ENCODE results near the gene CMC4.

CMC4 gene

GRCh38 chrX:155071694-155072280, 851 bp upstream of the CMC4 start:
- peak overlapping the region; percentile 80 for H3K4me2 ChIP-seq (ENCODE audit: low read depth, low read length, poor library complexity, severe bottlenecking)
- no peaks in the 10 kb centered on the region for H3K9me2 ChIP-seq (replicated peaks; ENCODE audit: insufficient read depth, low read length)
- H3K27me3 ChIP-seq (ENCODE audit: low read length), result no peaks in the 10 kb centered on the region
- H3K9me3 ChIP-seq (ENCODE audit: insufficient read depth, low read length), result no peaks in the 10 kb centered on the region
- H3F3A ChIP-seq (ENCODE audit: insufficient read depth), result no peaks in the 10 kb centered on the region
- peak overlapping the region; percentile 77 for H3K27ac ChIP-seq (ENCODE audit: low read depth, low read length)
- H2AFZ ChIP-seq (ENCODE audit: low read depth, low read length, severe bottlenecking), result peak overlapping the region; percentile 51
- H3K9ac ChIP-seq (ENCODE audit: low read length), result peak overlapping the region; percentile 98
- H3K36me3 ChIP-seq (ENCODE audit: low read length), result peaks cover 2% of the 10 kb centered on the region; the same call in 1 of the 2 replicates
- TF ChIP-seq, protein P1, sequence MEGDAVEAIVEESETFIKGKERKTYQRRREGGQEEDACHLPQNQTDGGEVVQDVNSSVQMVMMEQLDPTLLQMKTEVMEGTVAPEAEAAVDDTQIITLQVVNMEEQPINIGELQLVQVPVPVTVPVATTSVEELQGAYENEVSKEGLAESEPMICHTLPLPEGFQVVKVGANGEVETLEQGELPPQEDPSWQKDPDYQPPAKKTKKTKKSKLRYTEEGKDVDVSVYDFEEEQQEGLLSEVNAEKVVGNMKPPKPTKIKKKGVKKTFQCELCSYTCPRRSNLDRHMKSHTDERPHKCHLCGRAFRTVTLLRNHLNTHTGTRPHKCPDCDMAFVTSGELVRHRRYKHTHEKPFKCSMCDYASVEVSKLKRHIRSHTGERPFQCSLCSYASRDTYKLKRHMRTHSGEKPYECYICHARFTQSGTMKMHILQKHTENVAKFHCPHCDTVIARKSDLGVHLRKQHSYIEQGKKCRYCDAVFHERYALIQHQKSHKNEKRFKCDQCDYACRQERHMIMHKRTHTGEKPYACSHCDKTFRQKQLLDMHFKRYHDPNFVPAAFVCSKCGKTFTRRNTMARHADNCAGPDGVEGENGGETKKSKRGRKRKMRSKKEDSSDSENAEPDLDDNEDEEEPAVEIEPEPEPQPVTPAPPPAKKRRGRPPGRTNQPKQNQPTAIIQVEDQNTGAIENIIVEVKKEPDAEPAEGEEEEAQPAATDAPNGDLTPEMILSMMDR (IDR thresholded peaks at IDR 0.05; ENCODE audit: insufficient read depth, low read length, poor library complexity, severe bottlenecking), result no peak
- no peak for TF ChIP-seq EZH2phosphoT487 (conservative IDR thresholded peaks at IDR 0.05; ENCODE audit: low read length)
- H4K20me1 ChIP-seq (ENCODE audit: low read depth, low read length), result no peaks in the 10 kb centered on the region
- peaks cover 62% of the 10 kb centered on the region for H3K79me2 ChIP-seq (ENCODE audit: insufficient read depth, low read length)
- peak overlapping the region; percentile 90 for H3K4me3 ChIP-seq (ENCODE audit: insufficient read depth, low read length, poor library complexity, severe bottlenecking)

- peak overlapping the region; percentile 72 for H3K4me2 ChIP-seq (ENCODE audit: low read depth, low read length, poor library complexity, severe bottlenecking)
- H3F3A ChIP-seq (ENCODE audit: insufficient read depth), result no peaks in the 10 kb centered on the region
- TF ChIP-seq EZH2phosphoT487 (conservative IDR thresholded peaks at IDR 0.05; ENCODE audit: low read length), result no peak
- TF ChIP-seq, protein P1 (IDR thresholded peaks at IDR 0.05; ENCODE audit: insufficient read depth, low read length, poor library complexity, severe bottlenecking), result no peak
- peak overlapping the region; percentile 43 for H2AFZ ChIP-seq (ENCODE audit: low read depth, low read length, severe bottlenecking)
- peaks cover 2% of the 10 kb centered on the region; the same call in 1 of the 2 replicates for H3K36me3 ChIP-seq (ENCODE audit: low read length)
- H3K9me2 ChIP-seq (replicated peaks; ENCODE audit: insufficient read depth, low read length), result no peaks in the 10 kb centered on the region
- no peaks in the 10 kb centered on the region for H3K27me3 ChIP-seq (ENCODE audit: low read length)
- H3K9me3 ChIP-seq (ENCODE audit: insufficient read depth, low read length), result no peaks in the 10 kb centered on the region
- no peaks in the 10 kb centered on the region for H4K20me1 ChIP-seq (ENCODE audit: low read depth, low read length)
- H3K79me2 ChIP-seq (ENCODE audit: insufficient read depth, low read length), result peaks cover 63% of the 10 kb centered on the region
- peak overlapping the region; percentile 84 for H3K27ac ChIP-seq (ENCODE audit: low read depth, low read length)
- H3K9ac ChIP-seq (ENCODE audit: low read length), result peak overlapping the region; percentile 96
- peak overlapping the region; percentile 95 for H3K4me3 ChIP-seq (ENCODE audit: insufficient read depth, low read length, poor library complexity, severe bottlenecking)
These were observed 317 bp downstream of the CMC4 start for GRCh38 chrX:155070663-155070974.

DNA sequence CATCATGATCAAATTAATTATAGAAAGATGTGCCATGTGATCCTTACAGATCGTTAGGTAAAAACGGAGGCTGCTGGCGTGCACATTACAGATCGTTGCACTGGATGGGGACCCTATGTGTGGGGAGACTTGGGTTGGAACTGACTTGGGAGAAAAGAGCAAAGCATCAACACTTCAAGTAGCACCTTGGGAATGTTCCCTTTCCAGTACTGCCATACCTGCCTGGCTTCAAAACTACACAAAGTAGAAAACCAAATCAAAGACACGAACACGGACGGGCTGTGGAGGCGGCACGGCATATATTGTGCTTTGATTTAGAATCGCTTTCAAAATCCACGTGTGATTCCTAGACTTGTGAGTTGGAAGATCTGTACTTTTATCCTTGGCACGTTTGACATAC, 898 bp downstream of the CMC4 start:
- peaks cover 2% of the 10 kb centered on the region; the same call in 1 of the 2 replicates for H3K36me3 ChIP-seq (ENCODE audit: low read length)
- peaks cover 63% of the 10 kb centered on the region for H3K79me2 ChIP-seq (ENCODE audit: insufficient read depth, low read length)

More for the DNA sequence above, 898 bp downstream of the CMC4 start:
- H3K27ac ChIP-seq (ENCODE audit: low read depth, low read length), result peak overlapping the region; percentile 84
- no peaks in the 10 kb centered on the region for H3K9me2 ChIP-seq (replicated peaks; ENCODE audit: insufficient read depth, low read length)
- no peaks in the 10 kb centered on the region for H3K9me3 ChIP-seq (ENCODE audit: insufficient read depth, low read length)
- H3K27me3 ChIP-seq (ENCODE audit: low read length), result no peaks in the 10 kb centered on the region
- H3K4me3 ChIP-seq (ENCODE audit: insufficient read depth, low read length, poor library complexity, severe bottlenecking), result peak overlapping the region; percentile 95
- peak overlapping the region; percentile 96 for H3K9ac ChIP-seq (ENCODE audit: low read length)
- H2AFZ ChIP-seq (ENCODE audit: low read depth, low read length, severe bottlenecking), result peak overlapping the region; percentile 43
- no peaks in the 10 kb centered on the region for H3F3A ChIP-seq (ENCODE audit: insufficient read depth)
- peak overlapping the region; percentile 72 for H3K4me2 ChIP-seq (ENCODE audit: low read depth, low read length, poor library complexity, severe bottlenecking)
- TF ChIP-seq, protein P1 (IDR thresholded peaks at IDR 0.05; ENCODE audit: insufficient read depth, low read length, poor library complexity, severe bottlenecking), result no peak
- no peak for TF ChIP-seq EZH2phosphoT487 (conservative IDR thresholded peaks at IDR 0.05; ENCODE audit: low read length)
- no peaks in the 10 kb centered on the region for H4K20me1 ChIP-seq (ENCODE audit: low read depth, low read length)

Measured in SU-DHL-6 (cell line).